Measurements from ENCODE around the gene VSIG8. TPM values are rescaled to one million over a fixed set of nuclear protein-coding genes. Genes with fewer than 3 reads are reported as not detected.
A peak's percentile ranks its signal among the peaks of the same experiment; 100 is the strongest.

Gene VSIG8
- total and polyA plus RNA-seq, 9 of the 15 experiments (the other 6 are each of a cell fraction or from before 2014, with no cell fraction given), result not detected

- TF ChIP-seq SRF (CRISPR knock-in tag; IDR thresholded peaks at IDR 0.05) (no peak), SRSF3 (IDR thresholded peaks at IDR 0.05; ENCODE audit: insufficient read depth, low read length) (no peak), ZFP91 (CRISPR knock-in tag; IDR thresholded peaks at IDR 0.05) (no peak), CAMTA2 (CRISPR knock-in tag; conservative IDR thresholded peaks at IDR 0.05) (no peak), MBD1 (CRISPR knock-in tag; IDR thresholded peaks at IDR 0.05) (no peak), DACH1 (IDR thresholded peaks at IDR 0.05; ENCODE audit: partially characterized antibody) (no peak), ZNF41 (CRISPR knock-in tag; conservative IDR thresholded peaks at IDR 0.05) (no peak), ZNF23 (CRISPR knock-in tag; IDR thresholded peaks at IDR 0.05) (no peak), E2F3 (CRISPR knock-in tag; IDR thresholded peaks at IDR 0.05) (no peak), JUN (IDR thresholded peaks at IDR 0.05; ENCODE audit: borderline replicate concordance, low read depth, low read length) (0 out of 2 replicates have a peak, but pooled peaks have one; percentile 20), JUN (CRISPR knock-in tag; IDR thresholded peaks at IDR 0.05; ENCODE audit: borderline replicate concordance) (no peak), MAFK (IDR thresholded peaks at IDR 0.05; ENCODE audit: low read length) (peak; percentile 94), SETDB1 (IDR thresholded peaks at IDR 0.05; ENCODE audit: low read length) (no peak), GATAD2B (IDR thresholded peaks at IDR 0.05; ENCODE audit: borderline replicate concordance) (no peak), TBP (optimal IDR thresholded peaks at IDR 0.05; ENCODE audit: low read depth, low read length) (no peak), ZNF644 (tag; IDR thresholded peaks at IDR 0.05; ENCODE audit: low read depth) (no peak)
- TF ChIP-seq, protein P1, sequence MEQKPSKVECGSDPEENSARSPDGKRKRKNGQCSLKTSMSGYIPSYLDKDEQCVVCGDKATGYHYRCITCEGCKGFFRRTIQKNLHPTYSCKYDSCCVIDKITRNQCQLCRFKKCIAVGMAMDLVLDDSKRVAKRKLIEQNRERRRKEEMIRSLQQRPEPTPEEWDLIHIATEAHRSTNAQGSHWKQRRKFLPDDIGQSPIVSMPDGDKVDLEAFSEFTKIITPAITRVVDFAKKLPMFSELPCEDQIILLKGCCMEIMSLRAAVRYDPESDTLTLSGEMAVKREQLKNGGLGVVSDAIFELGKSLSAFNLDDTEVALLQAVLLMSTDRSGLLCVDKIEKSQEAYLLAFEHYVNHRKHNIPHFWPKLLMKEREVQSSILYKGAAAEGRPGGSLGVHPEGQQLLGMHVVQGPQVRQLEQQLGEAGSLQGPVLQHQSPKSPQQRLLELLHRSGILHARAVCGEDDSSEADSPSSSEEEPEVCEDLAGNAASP (IDR thresholded peaks at IDR 0.05), result no peak
- TF ChIP-seq, protein P2, sequence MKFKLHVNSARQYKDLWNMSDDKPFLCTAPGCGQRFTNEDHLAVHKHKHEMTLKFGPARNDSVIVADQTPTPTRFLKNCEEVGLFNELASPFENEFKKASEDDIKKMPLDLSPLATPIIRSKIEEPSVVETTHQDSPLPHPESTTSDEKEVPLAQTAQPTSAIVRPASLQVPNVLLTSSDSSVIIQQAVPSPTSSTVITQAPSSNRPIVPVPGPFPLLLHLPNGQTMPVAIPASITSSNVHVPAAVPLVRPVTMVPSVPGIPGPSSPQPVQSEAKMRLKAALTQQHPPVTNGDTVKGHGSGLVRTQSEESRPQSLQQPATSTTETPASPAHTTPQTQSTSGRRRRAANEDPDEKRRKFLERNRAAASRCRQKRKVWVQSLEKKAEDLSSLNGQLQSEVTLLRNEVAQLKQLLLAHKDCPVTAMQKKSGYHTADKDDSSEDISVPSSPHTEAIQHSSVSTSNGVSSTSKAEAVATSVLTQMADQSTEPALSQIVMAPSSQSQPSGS (CRISPR knock-in tag; IDR thresholded peaks at IDR 0.05), result no peak
- TF ChIP-seq, protein P3, sequence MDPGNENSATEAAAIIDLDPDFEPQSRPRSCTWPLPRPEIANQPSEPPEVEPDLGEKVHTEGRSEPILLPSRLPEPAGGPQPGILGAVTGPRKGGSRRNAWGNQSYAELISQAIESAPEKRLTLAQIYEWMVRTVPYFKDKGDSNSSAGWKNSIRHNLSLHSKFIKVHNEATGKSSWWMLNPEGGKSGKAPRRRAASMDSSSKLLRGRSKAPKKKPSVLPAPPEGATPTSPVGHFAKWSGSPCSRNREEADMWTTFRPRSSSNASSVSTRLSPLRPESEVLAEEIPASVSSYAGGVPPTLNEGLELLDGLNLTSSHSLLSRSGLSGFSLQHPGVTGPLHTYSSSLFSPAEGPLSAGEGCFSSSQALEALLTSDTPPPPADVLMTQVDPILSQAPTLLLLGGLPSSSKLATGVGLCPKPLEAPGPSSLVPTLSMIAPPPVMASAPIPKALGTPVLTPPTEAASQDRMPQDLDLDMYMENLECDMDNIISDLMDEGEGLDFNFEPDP (CRISPR knock-in tag; IDR thresholded peaks at IDR 0.05), result no peak
- TF ChIP-seq, protein P4, sequence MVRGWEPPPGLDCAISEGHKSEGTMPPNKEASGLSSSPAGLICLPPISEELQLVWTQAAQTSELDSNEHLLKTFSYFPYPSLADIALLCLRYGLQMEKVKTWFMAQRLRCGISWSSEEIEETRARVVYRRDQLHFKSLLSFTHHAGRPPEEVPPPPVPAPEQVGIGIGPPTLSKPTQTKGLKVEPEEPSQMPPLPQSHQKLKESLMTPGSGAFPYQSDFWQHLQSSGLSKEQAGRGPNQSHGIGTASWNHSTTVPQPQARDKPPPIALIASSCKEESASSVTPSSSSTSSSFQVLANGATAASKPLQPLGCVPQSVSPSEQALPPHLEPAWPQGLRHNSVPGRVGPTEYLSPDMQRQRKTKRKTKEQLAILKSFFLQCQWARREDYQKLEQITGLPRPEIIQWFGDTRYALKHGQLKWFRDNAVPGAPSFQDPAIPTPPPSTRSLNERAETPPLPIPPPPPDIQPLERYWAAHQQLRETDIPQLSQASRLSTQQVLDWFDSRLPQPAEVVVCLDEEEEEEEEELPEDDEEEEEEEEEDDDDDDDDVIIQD (CRISPR knock-in tag; IDR thresholded peaks at IDR 0.05), result no peak
These were observed 17.5 kb upstream of the VSIG8 start (continued) for GRCh38 chr1:159879977-159880376.

All from K562 (cell line).